Astrocyte (in vitro differentiated cells and primary cell): ENCODE results near the gene ALOXE3.

ENCODE experiments used
- EZH2 ChIP-seq: IDR thresholded peaks from 2 replicates; pipeline ENCODE4 v1.6.1; 2012; ENCODE audit warnings: mild to moderate bottlenecking, low read length, inconsistent platforms; ENCODE audit not compliant: insufficient read depth
- TF ChIP-seq, protein P1 (sequence below): IDR thresholded peaks from 2 replicates; pipeline ENCODE4 v1.5.1; 2011; ENCODE audit warnings: low read depth, mild to moderate bottlenecking, inconsistent platforms, low read length, moderate library complexity; ENCODE audit not compliant: insufficient read depth

DNA sequence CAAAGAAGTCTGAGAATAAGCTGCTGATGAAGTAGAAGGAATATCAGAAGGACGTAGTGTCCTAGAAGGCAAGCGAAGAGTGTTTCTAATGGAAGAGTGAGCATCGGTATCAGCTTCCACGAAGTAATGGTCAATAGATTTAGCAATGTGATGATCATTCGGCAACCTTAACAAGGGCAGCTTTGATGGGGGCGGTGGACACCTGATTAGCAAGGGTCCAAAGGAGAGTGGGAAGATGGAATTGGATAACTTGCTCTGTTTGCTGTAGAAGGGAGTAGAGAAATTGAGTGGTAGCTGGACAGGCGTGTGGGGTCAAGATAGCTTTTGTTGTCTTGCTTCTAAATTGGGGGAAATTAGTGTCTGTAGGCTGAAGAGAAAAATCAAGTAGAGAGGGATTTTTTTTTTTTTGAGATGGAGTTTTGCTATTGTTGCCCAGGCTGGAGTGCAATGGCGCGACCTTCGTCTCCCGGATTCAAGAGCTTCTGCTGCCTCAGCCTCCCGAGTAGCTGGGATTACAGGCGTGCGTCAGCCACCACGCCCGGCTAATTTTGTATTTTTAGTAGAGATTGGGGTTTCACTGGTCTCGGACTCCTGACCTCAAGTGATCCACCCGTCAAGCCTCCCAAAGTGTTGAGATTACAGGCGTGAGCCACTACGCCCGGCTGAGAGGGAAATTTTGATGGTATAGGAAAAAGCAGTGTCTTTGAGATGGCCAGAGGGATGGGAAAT lies 19.5 kb upstream of the ALOXE3 start:
- TF ChIP-seq, protein P1, sequence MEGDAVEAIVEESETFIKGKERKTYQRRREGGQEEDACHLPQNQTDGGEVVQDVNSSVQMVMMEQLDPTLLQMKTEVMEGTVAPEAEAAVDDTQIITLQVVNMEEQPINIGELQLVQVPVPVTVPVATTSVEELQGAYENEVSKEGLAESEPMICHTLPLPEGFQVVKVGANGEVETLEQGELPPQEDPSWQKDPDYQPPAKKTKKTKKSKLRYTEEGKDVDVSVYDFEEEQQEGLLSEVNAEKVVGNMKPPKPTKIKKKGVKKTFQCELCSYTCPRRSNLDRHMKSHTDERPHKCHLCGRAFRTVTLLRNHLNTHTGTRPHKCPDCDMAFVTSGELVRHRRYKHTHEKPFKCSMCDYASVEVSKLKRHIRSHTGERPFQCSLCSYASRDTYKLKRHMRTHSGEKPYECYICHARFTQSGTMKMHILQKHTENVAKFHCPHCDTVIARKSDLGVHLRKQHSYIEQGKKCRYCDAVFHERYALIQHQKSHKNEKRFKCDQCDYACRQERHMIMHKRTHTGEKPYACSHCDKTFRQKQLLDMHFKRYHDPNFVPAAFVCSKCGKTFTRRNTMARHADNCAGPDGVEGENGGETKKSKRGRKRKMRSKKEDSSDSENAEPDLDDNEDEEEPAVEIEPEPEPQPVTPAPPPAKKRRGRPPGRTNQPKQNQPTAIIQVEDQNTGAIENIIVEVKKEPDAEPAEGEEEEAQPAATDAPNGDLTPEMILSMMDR, result no peak
- TF ChIP-seq EZH2, result no peak
